OCI-M2 (cell line): Measurements from ENCODE around the gene PRDM16.

Experiments used
- DNase-seq: peaks from one replicate; lab custom pipeline; 2025; ENCODE audit not compliant: unreplicated experiment; lab: John Stamatoyannopoulos, UW

PRDM16 gene

DNA sequence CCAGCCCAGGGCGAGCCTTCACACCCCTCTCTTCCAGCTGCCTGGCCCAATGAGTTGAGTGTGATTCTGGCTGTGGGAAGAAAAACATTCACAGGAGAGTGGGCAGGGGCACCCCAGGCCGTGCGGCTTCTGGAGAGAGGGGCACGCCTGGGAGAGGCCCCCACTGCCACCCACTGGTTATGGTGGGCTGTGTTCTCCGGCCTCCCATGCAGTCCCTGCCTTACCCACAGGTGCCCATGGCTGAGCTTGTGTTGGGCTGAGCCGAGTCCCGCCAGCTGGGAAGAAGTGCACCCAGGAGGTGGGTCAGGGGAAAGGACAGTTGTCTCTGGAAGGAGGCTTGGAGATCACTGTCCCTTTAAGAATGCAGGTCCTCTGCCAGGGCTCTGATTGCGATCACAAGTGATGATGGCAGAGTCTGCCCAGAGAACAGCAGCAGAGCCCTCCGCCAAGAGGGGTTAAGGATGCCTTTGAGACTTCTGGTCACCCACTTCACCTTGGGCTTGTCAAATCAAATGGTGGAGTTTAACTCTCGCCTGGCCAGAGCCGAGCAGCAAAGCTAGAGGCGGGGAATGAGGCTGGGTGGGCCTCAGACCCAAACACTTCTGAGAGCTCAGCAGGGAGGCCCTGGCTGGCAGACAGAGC is 260.8 kb downstream of the PRDM16 start:
- no peak for DNase-seq

DNA sequence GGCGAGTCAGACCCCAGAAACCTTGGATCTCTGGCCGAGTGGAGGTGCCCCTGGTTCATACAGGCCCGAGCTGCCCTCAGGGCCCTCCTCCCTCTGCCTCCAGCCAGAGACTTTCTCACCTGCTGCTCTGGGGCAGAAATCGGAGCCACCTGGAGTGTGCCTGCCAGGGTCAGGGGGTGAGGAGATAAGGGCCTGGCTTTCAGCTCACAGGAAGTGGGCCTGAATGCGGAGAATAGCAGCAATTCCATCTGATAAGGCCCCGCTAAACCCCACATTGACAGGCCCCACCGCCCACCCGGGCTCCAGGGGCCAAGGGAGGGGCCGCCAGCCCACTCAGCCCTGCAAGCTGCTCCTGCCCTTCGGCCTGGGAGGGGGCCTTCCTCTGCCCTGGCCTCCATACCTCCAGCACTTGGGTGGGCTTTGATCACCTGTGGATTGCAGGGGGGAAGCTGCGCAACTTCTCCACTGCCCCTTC is 261.8 kb downstream of the PRDM16 start:
- DNase-seq = no peak

DNA sequence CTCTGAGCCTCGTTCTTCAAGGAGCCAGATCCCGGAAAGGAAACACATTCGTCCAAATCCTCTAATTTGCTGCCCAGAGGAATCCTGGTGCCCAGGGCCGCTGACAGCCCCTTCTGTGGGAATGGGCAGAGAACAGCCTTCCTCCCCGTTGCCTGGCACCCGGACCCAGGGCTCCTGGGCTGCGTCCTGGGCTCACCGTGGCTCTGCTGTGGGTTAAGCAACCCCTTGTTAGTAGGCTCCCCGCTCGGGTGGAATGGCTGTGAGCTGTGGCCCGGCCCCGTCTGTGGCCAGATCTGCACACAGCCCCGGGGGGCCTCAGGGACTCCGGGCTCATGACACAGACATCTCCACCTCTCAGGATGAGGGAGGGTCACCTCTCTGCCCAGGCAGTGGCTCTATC is 262.6 kb downstream of the PRDM16 start:
- DNase-seq = no peak

DNA sequence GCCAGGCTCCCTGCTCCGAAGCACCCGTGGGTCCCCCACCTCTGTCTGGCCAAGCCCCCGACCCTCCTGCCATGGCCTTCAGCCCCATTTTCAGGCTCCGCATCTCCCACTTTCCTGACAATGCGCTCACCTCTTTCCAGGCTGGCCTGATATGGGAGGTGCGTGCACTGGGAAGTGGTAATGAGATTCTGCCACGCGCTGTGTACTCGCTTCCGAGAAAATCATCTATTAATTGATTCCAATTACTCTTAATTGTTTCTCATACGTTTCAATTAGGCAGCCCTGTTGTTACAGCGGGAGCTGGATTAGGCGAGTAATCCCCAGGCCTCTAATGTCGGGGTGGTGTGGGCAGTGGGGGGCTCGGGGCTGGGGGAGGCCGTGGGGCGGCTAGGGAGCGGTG is 263.0 kb downstream of the PRDM16 start:
- no peak for DNase-seq

DNA sequence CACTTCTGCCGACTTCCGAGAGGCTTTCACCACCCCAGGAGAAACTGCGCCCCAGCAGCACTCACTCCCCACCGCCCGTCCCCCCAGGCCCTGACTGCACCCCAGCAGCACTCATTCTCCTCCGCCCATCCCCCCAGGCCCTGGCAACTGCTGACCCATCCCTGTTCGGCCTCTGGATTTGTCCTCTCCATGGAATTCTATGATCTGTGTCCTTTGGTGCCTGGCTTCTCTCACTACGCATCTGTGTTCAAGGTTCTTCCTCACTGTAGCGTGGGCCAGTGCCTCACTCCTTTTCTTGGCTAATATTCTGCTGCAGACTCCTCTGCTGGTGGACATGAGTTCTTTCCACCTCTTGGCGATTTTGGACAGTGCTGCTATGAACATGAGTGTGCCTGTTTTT is 263.7 kb downstream of the PRDM16 start:
- no peak for DNase-seq

DNA sequence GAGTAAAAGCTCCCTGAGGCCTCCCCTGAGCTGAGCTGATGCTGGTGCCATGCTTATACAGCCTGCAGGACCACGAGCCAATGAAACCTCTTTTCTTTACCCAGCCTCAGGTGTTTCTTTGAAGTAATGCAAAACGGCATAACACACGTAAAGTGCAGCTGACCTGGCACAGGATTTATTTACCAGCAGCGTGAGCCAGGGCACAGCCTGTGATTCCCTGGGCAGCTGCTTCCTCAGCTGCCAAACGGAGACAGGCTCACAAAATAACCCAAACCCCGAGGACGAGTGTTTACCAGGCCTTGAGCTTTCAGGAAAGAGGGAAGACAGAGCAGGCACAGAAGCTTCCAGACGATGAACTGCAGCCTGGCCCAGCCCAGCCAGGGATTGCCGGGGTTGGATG is 264.9 kb downstream of the PRDM16 start:
- no peak for DNase-seq

DNA sequence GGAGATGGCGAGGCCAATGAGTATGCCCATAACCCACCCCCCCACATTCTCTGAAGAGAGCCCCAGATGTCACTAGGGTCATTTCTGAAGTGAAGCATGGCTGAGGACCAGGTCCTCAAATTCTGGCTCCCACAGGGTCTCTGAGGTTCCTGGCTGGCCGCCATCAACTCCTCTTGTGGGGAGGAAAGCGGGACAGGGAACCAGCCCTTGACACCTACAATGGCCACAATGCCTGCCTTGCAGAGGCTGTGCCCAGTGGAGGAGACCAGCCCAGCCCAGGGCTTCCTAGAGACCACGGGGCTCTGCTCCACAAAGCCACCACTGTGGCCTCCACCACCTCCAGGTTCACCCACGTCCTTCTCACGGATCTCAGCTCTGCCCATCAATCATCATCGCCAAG is 265.4 kb downstream of the PRDM16 start:
- no peak for DNase-seq

DNA sequence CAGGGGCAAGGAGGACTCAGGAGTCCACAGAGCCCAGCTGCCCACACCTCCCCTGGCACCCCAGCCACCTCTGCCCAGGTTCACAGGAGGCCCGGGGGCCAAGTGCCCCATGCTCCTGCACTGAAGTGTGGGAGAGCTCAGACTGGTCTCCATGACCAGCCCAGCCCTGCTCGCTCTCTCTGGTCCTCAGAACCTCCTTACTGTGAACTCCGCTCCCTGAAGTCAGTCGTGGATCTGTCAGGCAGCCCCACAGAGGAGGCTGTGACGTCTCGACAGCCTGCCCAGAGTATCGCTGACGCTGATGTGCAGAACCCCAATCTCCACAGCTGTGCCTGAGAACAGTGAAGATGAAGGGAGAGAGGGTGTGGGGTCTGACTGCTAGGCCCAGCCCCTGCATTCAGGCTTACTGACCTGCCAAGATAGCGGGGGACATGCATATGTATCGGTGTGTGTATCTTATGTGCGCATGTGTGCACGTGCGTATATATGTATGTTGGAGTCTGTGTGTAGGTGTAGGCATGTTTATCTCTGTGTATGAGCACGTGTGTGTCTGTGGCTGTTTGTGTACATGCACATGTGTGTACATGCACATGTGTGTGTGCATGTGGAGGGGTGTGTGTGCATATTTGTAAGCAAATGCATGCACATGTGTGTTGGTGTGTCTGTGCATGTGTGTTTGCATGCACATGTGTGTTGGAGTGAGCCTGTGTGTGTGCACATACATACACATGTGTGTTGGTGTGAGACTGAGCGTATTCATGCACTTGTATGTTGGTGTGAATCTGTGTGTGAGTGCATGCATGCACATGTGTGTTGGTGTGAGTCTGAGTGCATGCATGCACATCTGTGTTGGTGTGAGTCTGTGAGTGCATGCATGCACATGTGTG is 267.0 kb downstream of the PRDM16 start:
- DNase-seq = no peak

DNA sequence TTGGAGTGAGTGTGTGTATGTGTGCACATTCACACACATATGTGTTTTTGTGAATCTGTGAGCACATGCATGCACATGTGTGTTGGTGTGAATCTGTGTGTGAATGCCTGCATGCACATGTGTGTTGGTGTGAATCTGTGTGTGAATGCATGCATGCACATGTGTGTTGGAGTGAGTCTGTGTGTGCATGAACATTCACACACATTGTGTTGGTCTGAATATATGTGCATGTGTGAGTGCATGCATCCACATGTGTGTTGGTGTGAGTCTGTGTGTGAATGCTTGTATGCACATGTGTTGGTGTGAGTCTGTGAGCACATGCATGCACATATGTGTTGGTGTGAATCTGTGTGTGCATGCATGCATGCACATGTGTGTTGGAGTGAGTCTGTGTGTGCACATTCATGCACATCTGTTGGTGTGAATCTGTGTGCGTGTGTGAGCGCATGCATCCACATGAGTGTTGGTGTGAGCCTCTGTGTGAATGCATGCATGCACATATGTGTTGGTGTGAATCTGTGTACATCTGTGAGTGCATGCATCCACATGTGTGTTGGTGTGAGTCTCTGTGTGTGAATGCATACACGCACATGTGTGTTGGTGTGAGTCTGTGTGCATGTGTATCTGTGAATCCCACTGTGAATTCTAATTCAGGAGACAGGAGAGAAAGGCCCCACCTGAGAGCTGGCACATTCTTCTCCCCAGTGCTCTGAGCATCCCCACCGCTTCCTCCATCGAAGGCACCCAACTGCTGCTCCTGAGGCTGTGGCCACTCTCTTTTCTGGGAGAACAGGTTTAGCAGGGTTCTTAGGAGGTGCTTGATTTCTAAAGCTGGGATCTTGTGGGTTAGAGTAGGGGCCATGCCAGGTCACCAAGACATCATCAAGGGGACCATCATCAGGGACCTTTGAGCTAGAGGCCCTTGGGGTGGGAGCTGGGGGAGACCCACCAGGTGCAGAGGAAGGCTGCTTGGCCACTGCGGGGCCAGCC is 267.9 kb downstream of the PRDM16 start:
- no peak for DNase-seq

DNA sequence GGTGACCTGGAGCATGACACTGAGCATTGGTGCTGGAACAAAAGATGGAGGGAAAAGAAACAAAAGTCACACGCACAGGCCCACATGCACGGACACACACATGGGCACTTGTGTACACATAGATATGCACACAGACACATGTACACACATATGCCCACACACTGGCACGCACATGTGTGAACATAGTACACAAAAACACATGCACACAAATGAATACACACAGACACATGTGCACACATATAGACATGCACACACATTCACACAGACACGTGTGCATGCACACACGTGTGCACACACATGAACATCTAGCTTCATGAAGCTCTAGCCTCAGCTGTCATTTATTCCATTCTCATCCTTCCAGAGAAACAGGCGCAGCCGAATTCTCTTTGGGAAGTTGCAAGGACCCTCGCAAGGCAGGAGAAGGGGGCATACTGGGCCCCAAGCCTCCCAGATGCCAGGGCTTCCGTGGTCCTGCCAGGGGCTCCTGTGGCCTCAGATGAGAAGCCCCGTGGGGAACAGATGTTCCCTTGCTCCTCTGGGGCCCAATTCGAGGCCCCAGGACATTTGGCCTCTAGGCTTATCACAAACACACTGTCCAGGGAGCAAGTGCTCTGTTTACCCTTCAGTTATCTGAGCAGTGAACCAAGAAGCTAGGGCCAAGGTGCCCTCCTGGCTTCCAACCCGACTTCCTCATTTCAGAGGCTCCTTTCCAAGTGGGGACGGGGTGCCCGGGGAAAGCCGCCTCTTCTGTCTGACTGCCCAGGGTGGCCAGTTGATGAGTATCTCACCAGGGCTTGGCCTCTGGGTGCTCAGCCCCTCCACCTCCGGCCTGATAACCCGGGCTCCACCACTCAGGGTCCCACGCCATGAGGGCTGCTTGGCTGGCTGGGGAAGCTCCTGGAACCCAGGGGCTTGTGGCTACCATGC is 269.1 kb downstream of the PRDM16 start:
- no peak for DNase-seq

DNA sequence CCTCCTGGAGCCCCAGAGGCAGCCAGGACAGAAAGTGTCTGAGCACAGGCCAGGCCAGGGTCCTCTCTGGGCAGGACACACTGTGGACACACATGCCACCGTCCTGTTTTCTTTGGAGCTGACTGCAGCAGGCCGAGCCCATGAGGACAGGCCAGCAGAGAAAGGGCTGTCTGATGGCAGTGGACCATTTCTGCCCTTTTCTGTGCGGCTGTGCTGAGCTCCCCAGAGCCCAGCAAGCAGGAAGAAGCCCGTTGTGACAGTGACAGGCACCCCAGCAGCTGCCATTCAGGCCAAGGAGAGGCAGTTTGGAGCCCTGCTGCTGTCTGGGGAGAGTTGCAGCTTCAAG is 269.7 kb downstream of the PRDM16 start:
- no peak for DNase-seq

DNA sequence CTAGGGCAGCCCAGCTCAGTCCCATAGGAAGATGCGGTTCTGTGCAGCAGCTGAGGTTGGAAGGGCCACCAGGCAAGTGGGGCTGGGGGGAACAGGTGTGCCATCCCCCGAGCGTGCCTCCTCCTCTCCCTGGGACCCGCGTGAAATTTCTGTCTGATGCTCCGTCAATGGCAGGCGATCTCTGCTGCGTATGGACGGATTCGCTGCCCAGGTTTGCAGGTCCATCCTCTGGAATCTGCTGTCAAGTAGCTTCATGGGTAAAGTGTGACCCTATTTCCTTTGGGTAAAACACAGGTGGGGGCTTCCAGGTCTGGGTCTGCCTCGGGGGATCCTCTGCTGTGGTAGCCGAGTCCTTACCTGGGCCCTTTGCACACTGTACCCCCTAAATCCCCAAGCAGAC is 270.9 kb downstream of the PRDM16 start:
- no peak for DNase-seq

DNA sequence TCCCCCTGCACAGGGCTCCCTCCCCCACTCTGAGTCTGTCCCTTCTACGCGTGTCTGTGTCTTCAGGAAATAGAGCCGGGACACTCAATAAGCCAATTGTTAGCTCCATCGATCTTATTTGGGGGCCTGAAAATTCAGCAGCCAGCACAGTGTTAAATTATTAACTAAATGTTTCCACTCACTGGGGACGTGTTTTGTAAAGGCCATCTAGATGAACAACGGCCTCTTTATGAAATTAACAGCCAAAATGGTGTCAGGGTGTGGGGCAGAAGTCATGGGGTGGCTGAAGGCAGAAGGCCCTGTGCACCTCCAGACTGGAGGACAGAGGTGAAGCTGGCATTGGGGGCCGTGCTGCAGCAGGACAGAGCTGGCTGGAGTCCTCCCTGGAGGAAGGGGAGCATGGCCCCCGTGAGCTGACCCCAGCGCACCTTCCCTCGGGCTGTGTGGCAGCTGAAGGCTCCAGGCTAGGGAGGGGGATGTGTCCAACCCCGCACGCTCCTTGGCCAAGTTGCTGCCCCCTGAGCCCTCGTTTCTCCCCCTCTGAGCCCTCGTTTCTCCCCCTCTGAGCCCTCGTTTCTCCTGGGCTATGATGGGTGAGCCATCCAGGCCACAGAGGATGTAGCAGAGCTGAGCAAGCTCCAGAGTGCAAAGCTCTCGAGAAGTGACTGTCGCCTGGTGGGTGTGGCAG is 271.7 kb downstream of the PRDM16 start:
- no peak for DNase-seq

DNA sequence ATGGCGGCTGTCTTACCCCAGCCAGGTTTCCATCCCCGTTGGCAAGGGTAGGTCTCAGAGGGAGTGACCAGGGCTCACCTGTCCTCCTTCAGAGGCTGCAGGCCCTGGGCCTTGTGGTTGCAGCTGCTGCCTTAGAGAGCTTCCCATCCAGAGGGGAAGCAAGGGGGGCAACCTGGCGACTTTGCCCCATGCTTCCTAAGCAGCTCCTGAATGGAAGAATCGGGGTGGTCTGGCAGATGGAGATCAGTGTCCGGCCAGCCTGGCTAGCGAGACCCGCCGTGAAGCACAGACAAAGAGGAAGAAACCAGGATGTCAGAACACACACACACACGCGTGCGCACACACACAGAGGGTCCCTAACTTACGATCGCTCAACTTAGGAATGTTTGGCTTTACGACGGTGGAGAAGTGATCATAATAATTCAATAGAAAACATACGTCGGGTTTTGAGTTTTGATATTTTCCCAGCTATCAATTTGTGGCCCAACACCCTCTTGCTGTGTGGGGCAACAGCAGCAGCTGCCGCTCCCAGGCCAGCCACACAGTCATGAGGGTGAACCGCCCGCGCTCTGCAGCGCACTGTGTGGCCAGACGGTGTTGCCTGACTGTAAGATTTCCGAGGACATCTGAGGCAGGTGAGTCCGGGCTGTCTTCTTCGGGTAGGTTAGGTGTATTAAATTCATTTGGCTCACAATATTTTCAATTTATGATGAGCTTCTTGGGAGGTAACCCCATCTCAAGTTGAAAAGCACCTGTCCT is 272.4 kb downstream of the PRDM16 start:
- no peak for DNase-seq

DNA sequence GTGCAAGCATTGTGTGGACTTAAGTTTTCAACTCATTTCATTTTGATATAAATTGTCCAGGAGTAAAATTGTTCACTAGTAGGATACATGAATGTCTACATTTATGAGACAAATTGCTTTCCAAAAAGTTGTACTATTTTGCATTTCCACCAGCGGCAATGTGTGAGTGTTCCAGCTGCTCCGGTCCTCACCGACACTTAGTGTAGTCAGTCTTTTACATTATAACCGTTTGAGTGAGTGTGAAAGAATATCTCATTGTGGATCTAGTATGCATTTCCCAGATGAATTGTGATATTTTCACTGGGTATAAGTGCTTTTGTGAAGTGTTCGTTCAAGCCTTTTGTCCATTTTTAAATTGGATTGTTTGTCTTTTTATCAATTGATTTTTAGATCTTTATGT is 274.0 kb downstream of the PRDM16 start:
- DNase-seq = no peak

DNA sequence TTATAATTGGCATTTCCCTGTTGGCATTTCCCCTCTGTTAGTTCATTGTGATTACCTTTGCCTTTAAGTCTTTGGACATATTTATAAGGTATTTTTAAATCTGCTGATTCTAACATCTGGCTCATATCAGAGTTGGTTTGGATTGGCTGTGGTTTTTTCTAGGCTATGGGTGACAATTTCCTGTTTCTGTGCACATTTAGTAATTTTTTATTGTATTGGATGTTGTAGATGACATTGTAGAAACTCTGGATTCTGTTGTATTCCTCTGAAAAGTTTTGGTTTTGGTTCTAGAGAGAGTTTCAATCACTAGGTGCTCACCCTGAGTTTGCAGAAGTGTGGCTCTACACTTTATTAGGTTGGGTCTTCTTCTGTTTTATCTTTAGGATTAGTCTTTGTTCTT is 275.4 kb downstream of the PRDM16 start:
- no peak for DNase-seq

DNA sequence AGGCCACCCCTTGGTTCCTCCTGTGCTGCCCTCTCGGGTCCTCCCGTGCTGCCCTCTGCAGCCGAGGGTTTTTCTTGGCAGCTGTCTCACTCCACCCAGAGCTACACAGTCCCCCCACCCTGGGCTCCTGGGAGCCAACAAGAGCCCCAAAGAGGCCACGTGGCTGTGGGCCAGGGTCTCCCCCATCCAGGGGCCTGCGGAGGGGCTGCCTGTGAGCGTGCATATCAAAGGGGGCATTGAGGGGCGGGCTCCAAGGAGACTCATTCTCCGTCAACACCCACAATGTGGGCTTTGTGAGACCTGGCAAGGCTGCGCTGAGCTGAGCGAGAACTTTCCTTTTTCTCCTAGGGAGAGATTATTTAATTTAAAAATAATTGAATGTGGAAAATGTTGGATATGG is 276.8 kb downstream of the PRDM16 start:
- no peak for DNase-seq

DNA sequence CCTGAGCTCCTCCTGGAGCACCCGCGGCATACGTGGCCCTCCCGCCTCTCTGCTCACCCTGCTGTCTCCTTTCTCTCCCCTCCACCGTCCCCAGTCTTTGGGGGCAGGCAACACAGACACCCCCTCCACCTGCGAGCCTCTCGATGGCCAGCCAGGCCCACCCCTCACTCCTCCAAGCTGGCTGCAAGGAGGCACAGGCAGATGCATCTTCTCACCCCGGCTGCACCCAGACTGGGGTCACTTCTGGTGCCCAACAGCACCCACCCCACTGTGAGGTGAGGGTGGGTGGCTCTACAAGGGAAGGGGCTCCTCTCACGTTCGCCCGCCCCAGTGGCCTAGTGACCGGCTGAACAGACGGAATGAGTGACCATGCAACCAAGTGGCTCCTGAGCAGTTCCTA is 277.5 kb downstream of the PRDM16 start:
- no peak for DNase-seq
